GM18909 (cell line): ENCODE data around the gene PKNOX2.

ENCODE experiments used
- ATAC-seq: cut with Tn5 transposase; IDR thresholded peaks from one replicate; pipeline ENCODE4 v1.9.1; 2021; ENCODE audit warnings: mild to moderate bottlenecking; ENCODE audit not compliant: unreplicated experiment, poor library complexity

Gene PKNOX2

DNA sequence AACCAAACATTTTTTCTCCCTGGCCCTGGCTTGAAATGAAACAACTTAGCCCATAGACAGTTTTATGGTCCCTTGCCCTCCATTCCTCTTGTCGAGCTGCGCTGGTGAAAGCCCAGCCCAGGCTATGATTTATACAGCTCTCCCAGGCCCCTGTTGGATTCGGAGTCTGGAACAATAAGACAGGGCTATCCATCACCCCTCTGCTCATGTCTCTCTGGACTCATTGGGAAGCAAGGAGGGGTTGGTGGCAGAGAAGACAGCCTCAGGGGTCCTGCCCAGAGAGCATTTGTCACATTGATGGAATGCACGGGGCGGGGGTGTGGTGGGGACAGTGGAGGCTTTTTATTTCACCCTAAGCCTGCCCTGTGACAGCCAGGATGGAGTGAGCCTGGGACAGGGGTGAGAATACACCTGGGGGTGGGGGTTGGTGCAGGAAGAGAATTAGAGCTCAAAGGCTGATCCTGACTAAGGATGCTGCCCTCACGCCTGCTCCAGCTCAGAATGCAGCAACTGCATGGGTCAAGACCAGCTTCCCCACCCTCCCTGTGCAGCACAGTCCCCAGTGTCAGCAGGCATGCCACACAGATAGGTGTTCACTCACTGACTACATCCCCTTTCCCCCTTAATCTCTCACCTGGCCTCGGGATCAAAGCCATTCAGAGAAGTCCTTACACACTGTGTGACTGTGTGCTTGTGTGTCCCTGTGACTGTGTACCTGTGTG lies 10.0 kb upstream of the PKNOX2 start:
- ATAC-seq = no peak

DNA sequence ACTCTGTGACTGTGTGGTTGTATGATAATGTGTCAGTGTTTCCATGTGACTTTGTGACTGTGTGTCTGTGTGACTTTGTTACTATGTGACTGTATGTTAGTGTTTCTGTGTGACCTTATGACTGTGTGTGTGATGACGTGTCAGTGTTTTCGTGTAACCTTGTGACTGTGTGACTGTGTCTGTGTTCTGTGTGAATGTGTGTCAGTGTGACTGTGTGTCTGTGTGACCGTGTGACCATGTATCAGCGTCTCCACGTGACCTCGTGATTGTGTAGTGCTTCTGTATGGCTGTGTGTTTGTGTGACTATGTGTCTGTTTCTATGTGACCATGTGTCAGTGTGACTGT lies 9.5 kb upstream of the PKNOX2 start:
- ATAC-seq = no peak

DNA sequence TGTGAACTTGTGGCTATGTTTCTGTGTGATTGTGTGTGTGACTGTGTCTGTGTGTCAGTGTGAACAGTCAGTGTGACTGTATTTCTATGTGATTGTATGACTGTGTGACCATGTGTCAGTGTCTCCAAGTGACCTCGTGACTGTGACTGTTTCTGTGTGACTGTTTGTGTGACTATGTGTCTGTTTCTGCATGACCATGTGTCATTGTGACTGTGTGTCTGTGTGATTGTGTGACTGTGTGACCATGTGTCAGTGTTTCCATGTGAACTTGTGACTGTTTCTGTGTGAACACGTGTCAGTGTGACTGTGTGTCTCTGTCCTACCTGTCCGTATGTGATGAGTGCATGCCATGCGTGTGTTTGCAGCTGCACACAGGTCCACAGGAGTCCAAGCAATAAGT lies 8.8 kb upstream of the PKNOX2 start:
- ATAC-seq = no peak

DNA sequence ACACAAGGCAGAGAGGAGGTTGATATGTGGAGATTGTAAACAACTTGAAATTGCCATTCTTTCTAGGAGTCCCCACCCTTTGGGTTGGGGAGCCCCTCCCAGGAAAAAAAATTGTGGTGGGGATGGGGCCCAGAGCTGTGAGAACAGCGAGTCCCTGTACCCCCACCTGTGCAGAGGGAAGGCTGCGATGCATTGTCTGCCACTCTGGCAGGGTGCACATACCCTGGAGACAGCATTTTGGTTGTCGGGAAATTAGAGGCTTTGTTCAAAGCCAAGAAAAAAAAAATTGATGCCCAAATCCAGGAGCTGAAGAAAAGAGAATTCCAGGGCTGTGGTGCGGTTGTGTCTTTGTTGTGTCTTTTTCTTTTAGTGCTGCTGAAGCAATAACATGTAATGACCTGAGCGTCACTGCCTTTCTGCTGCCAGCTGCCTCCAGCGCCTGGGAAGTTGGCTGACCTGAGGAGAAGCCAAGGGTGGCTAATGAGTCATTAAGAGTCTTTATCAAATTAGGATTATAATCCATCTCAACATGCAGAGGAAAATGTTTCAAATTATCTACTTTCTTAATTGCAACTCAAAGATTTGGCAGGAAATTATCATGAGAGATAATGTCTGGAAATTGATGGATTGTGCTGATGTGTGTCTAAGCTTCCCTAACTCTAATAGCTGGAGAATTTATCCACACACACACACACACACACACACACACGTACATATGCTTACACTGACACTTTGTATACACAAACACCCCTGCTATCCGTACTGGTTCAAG lies 8.0 kb upstream of the PKNOX2 start:
- no peak for ATAC-seq

DNA sequence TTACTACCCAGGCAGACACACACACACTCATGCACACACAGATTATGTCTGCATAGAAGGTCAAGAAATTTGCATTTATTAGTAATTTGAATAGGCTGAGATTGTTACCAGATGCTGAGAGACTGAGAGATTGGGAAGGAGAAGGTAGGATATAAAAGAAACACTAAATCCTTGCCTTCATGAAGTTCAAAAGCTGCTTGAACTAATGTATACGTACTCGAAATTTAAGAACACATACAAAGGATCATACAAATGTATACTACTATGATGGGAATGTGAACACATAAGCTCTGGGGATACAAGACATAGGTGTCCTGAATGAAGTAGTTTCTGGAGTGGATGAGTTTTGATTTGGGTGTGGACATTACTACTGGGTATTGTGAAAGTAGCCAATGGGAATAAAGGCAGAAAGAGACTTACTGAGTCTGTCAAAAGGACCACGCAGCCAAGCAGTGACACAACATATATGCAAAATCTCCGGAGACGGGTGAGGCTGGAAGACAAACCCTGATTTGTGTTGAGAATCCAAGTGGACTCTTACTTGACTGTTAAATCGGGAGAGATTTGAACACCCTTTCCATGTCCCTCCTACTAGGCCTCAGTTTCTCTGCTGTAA lies 7.3 kb upstream of the PKNOX2 start:
- ATAC-seq = no peak

DNA sequence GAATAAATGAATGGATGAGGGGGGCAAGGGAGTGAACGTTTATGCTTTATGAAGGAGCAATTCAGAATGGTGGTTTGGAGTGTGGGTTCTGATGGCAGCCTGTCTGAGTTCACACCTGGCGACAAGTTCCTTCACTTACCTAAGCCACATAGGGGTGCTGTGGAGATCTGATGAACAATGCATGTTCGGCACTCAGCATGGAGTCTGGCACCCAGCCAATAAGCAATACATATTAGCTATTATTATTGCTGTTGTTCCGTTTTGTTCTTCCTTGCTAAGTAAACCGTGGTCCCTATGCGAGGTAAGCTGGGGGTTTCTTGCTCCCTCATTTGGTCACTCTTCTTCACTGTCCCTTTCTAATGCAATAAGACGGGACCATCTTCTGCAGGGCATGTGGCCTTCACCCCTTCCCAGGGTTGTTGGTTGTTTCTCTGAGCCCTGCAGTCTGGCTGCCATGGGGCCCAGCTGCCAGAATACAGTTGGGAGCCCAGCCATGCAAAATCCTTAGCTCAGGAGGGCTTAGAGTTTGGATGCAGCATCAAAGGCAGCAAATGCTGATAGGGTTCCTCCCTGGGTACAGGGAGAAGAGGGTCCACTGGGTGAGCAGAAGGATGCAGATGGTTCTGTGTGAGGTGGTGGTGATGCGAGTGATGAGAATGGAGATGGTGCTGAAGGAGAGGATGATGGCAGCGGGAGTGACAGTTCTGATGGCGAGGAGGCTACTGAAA lies 6.4 kb upstream of the PKNOX2 start:
- ATAC-seq = no peak

DNA sequence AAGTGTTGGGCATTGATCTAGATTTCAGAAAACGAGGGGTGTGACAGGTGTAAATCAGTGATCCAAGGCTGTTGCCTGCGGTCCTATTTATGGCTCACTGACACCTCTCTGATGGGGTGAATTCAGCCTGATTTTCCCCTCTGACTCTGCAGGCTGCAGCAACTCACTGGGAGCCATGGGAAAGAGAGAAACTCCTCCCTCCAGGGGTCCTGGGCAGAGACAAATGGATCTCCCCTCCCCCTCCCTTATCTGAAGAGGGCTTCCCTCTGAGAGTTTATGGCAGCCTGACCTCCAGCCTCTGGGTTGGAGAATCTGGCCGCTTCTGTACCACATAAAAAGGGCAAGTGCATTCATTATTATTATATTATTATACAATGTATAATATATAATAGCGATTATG lies 1.8 kb upstream of the PKNOX2 start:
- ATAC-seq = no peak

DNA sequence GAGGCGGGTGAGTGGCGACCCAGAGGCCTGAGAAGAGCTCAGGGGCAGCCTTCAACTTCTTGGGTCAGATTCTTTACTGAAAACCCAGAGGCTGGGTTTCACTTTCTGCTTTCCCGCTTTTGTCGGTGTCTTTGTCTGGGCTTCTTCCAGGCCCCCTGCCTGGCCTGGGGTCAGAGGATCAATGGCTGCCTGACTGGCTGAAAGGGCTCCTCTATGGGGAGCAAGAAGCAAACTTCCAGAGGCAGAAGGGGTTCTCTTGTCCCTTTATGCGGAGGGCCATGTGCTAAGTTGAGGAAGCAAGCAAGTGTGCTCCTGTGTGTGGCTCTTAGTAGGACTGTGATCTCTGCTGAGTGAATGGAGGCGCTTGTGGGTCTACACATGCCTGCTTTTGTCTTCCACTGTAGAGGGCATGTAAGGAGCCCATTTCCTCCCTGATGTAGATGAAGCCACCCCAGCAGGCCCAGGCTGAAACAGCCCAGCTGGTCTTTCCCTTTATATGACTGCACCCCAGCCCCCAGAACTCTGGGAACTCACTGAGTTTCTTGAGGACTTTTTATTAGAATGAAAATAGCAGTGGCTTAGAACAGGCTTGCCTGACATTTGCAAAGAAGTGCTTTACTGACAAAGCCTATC lies 1.0 kb upstream of the PKNOX2 start:
- ATAC-seq = no peak

DNA sequence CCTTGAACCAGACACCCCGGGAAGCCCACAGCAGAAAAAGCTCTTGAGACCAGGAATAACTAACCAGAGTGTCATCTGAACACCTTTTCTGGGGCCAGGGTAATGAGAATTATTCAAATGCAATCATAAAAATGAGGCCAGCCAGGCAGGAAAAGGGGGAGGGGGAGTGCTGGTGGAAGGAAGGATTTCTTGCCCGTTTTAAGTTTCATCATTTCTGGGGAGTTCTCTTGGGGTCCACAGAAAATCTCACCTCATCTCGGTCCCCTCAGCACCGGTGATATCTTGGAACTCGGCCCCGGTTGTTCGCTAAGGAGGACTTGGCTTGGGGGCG lies 495 bp upstream of the PKNOX2 start:
- ATAC-seq = no peak

DNA sequence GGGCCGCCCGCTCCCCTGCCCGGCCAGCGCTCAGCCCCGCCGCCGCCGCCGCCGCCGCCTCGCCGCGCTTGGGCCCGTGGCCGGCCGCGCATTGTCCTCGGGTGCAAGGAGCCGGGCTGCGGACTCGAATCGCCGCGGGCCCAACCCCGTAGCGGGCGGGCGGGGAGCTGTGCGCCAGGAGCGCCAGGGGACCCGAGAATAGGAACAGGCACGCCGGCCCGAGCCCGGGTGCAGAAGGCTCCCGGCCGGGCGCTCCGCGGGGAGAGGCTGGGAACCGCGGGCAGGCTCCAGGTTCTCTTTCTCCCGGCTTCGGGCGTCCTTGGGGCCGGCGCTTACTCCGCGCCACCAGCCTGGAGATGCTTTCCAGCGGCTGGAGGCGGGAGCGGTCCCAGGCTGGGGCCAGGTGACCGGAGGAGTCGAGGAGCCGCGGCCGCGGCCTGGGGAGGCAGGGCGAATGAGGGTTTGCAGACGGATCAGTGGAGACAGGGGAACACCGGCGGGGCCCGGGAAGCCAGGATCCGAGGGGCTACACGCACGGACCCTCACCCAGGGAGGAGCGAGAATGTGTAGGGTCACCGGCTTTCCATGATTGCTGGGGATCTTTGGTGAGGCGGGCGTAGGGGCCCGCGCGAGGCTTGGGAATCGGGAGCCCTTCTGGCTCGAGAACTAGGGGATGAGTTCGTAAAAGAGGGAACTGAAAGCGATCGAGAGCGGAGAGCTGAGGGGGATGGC lies 726 bp downstream of the PKNOX2 start:
- ATAC-seq = peak; percentile 29

DNA sequence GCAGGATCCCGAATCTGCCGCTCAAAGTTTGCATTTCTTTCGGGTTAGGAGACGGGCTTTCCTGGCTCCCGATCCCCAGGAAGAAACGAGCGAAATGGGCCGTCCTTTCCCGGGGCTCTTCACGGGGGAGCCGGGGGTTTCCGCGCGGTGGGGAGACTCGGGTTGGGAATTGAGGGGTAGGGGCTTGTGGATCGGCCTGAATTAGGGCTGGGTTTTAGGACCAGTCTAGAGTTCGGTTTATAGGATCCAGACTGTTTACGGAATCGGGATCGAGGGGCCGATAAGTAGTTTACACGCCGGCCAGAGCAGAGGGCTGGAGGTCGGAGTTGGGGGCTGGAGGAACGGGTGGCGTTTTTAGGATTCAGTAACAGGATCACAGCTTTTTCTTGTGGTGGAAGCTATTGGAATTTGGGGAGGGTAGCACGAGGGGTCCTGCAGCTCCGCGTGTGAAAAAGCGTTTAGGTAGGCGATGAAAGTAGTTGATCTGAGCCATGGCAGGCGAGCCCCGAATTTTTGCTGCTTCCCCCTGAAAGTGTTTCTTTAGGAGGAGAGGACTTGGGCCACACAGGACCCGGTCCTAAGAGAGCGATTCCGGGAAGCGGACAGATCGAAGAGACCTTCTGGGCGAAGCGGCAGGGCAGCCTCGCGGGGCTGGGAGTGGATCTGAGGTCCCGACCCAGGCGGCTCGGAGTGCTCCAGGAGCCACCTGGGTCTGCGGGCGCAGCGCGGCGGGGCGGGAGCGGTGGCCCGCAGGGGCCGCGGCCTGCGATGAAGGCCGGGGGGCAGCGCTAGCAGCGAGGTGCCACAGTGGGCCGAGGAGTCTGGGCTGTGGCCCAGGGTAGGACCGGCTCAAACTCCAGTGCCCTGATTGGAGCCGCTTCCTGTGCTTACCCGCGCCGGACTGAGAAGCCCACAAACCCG lies 1.6 kb downstream of the PKNOX2 start:
- ATAC-seq = no peak

DNA sequence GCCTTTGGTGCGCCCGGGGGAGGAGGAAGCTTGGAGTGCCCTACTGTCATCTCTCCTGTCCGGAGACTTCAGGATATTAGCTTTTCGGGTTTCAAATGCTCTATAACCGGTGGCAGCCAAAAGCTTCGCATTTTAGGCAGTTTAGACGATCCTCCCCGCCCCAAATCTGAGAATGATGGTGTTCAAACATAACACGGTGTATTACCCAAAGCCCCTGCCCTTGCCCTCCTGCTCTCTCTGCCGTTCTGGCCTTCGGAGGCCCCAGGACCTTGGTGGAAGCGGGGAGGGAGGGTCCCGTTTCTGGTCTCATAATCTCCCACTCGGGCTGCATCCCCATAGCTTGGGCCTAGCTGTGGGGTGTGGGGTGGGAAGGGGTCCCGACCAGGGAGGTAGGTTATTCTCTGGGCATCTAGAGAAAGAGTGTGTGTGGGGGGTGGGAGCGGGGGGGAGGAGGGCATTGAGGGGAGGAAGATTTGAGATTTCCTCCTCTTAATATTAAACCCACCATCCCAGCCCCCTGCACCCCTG lies 2.3 kb downstream of the PKNOX2 start:
- no peak for ATAC-seq

DNA sequence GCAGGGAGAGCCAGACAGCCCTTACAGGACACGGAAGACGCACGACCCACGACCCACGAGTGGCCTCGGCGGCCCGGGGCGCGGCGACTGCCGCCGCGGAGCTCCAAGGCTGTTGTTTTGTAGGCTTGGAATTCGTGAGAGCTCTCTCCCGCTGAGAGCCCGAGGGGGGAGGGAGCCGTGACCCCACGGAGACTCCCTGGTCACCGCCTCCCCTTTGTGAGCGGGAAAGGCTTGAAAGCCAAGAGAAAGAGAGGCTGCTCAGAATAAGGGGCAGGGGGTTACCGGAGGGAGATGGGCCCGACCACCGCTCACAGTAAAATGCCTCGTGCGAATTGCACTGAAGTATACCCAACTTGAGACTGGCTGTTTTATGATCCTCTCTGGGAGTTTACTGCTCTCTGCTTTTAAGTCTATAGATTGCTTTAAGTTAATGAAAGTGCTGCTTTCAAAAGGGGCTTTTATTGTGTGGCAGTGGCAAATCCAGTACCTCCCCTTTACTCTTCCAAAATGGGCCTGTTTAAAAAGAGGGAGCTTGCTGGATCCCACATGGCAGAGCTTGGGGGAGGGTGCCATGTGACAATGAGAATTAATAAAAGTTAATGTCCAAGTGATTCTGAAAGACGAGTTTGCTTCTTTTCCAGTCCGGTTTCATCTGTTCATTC lies 2.9 kb downstream of the PKNOX2 start:
- ATAC-seq = no peak

DNA sequence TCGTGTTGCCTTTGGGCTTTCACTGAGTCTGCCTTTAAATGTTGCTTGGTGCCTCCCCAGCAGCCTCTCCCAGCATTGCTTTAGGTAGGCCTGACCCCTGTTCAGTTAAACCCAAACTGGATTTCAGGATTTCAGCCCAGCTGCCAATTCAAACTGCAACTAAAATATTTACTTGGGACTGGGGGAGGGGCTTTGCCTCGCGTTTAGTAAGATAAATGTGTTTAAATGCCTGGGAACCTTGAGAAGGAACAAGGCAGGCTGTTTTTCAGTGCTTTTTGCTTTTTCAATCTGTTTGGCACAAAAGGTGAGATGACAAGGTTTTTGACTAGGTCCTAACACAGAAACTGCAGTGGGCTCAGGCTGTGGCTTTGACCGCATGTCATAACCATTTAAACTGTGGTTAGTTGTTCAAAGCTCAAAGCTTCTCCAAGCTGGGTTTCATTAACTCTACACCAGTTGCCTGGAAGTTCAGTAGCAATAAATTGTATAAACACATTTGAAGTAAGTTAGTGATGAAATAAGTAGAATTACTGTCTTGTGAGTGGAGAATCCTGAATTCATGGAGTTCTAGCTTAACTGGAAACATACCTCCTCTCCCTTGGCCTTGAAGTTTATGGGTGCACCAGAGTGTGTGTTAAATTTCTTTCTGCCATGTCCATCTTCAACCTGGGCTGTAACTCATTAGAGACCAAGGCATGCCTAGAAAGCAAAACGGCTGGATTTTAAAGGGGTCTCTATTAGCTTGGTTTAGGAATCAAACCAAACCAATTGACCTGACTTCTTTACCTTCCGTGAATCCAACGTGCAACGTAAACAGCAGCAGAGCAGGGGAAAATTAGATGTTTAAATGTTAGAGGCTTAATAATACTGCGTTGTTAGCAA lies 3.6 kb downstream of the PKNOX2 start:
- ATAC-seq = no peak

DNA sequence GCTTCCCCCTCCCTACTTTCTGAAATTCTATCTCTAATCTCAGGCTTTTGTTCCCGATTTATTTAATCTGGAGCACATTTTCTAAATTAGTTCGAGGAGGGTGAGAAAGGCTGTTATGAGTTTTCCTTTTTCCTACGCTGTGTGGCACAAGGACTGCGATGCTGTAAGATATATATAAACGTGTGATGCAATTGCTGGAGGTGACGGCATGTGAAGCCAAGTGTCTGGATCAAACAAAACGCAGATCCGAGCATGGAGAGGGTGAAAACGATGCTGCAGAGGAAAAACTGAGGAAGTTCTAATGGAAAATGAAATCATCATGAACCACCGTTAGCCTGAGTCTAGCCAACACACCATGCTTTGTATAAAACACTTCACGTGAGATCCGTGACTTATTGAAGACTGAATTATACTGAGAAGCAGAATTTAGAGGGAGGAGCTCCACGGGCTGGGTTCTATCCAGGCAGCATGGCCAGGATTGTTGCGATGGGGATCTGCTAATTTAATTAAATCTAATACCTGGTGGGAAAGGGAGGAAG lies 4.4 kb downstream of the PKNOX2 start:
- ATAC-seq = no peak

DNA sequence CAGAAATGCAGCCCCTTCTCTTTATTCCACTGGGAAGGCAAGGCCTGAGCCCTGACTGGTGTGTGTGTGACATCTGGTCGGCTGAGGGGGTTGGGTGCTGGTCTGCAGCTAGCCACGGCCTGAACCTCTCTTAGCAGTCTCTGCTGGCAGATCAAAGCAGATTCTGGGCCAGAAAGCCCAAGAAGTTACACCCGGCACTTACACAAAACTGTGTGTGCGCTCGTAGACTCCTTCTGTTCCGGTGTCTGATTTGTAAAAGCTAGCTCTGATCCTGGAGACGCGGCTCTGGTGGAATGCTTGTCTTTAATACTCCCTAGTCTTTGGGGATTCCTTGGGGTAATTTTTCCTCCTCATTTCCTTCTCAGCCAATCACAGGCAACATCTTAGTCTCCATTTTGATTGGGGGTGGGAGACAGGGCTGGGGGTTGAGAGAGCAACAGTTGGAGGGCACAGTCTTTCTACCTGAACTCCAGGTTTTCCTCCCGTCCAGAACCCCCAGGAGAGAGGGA lies 5.5 kb downstream of the PKNOX2 start:
- ATAC-seq = no peak

DNA sequence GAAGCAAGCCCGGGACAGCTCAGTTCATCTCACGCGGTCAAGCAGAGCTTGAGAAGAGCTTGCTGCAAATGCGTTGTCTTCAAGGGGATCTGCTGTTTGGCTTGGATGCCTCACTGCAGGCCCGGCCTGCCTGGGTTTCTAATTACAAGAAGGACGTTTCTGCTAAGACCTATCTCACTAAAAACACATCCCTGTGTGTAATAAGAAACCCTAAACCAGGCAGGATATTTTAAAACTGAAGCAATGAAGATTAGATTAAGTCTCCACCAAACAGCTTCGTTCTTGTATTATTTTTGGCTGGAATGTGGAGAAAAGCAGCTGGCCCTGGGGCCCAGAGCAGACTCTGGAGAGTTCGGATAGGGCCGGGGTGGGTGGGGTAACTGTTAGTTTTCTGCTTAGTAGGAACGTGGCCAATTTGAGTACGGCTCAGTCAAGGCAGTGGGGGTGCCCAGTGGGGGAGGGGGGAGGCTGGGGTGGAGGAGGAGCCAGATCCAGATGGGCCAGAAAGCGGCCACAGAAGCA lies 6.0 kb downstream of the PKNOX2 start:
- no peak for ATAC-seq
